GM21360 (cell line): ENCODE results near the gene MS4A14.
A peak's percentile ranks its signal among the peaks of the same experiment; 100 is the strongest.
"Not testable (repeated sequence)": the region's sequence is repeated elsewhere in the genome, so short reads cannot be mapped to it uniquely, and the experiment has no call there.

Experiments
- ATAC-seq: cut with Tn5 transposase; IDR thresholded peaks from one replicate; pipeline ENCODE4 v1.9.1; 2021; ENCODE audit warnings: mild to moderate bottlenecking, moderate library complexity; ENCODE audit not compliant: unreplicated experiment

Gene MS4A14, protein sequence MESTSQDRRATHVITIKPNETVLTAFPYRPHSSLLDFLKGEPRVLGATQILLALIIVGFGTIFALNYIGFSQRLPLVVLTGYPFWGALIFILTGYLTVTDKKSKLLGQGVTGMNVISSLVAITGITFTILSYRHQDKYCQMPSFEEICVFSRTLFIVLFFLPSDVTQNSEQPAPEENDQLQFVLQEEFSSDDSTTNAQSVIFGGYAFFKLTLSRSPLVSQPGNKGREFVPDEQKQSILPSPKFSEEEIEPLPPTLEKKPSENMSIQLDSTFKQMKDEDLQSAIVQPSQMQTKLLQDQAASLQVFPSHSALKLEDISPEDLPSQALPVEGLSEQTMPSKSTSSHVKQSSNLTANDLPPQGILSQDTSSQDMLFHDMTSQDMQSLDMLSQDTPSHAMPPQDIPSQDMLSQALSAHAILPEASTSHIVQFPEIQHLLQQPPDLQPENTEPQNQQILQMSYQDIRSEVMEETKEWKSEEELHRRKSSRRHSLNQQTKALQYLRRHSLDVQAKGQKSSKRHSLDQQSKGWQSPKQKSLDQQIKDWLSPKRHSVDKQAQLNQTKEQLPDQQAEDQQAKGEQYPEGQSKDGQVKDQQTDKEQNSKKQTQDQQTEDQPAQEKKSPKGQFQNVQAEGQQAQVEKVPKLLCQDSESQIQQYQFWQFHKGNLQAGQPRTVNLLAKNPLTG

DNA sequence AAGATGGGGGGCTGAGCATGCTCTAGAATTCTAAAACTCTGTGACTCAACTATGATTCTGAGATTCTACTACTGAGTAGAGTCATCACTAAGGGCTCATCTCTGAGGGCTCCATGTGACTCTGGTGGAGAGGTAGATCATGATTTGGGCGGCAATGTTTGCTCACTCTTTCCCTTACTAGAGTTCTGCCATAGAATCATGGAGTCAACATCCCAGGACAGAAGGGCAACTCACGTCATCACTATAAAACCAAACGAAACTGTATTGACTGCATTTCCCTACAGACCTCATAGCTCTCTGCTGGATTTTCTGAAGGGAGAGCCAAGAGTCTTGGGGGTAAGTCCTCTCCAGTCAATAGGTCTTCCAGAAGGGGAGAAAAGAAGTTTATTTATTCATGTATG, at the start of gene MS4A14:
Gene MS4A14 (plus strand): TSS at position 78 of the 400 bp plus-strand sequence. CDS start 120 bp downstream, at position 198.
- no peak for ATAC-seq

DNA sequence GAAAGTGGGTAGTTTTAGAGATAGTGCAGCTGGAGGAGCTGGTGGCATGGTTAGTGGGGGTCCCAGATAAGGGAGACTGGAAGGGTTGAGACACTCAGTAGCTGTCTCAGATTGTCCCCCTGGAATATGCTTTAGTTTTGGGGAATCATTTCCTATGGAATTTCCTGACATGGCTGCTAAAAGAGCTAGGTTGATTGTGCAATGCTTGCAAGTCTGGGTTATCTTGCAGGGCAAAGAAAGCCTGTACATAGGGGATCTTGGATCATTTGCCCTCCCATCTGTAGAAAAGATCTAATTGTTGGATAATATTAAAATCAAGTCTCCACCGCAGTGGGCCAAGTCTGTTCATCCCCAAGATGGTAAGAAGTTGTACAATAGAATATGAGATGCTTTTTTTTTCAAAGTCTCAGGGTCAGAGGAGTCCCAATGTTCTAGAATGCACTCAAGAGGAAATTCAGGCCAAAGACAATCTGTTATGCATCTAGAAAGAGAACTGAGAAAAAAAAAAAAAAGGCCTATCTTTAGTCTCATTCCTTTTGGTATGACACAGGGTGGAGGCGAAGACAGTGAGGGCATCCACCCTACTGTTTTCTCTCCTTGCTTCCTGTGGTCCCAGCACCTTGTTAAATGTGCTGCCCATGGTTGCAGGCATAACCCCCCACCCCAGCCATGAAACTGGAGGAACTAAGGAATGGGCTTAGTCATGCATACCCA, 49.0 kb upstream of the MS4A14 start:
- peak; percentile 68 for ATAC-seq

DNA sequence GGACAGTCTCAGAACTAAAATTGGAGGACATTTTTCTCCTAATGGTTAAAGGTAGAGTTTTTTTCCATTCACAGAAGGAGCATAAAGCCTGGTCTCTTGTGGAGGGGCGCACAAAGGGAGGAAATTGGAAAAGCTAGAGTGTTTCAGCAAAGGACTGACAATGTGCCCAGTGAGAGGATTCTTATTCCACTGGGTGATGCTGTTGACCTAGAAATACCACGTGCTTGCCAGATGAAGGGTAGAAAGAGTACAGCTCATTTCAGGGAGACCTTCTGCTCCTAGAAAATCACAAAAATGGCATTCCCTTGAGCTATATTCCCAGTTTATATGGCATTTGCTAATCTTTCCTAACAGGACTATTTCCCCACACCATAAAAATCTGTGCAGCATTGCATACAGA, 48.1 kb upstream of the MS4A14 start:
- no peak for ATAC-seq

DNA sequence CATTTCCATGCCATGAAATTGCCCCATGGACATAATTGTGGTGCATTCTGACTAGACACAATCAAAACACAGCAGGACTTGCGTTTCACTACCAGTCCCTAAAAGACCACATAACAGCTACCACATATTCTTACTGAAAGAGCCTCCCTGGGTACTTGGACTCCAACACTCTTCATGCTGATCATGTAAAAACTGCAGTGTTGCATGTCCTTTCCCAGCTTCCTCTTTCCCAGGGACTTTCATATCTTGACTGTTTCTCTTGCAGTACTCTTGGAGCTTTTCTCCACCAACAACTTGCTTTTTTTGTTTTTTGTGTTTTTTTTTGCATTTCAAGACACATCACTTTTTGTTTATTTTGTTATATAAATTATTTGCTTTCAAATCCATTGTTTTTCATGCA, 46.3 kb upstream of the MS4A14 start:
- no peak for ATAC-seq

DNA sequence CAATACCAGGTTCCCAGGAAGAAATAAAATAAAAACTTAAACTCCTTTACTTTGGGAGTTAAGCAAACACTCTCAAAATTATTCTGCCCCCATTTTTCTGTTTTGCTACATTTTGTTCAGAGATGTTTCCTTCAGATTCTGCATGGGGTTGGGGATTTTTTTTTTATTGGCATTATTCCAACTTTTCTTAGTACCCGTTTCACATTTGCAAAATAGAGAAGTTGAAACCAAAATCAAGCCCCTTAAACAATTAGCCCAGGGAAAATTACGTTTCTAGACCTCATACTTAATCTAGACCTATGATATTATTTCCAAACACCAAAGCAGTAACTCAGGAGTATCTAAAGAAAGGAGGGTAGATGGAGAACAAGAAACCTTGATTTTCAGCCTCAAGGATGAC, 38.5 kb upstream of the MS4A14 start:
- ATAC-seq = no peak

DNA sequence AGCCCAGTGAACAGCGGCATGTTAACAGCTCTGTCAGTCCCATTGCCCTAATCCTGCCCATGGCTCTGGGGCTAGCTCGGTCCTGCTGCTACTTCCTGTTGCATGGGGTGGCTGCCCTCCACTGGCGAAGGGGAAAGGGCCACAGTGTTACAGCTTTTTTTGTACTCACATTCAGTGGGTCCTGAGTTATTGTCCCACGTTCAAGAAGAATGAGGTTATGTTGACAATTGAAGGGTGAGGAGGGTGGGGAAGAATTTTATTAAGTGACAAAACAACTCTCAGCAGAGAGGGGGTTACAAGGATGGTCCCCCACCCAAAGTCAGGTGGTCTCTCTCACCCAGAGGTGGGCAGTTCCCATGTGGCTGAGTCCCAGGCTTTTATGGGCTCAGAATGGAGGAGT, 35.6 kb upstream of the MS4A14 start:
- no peak for ATAC-seq

DNA sequence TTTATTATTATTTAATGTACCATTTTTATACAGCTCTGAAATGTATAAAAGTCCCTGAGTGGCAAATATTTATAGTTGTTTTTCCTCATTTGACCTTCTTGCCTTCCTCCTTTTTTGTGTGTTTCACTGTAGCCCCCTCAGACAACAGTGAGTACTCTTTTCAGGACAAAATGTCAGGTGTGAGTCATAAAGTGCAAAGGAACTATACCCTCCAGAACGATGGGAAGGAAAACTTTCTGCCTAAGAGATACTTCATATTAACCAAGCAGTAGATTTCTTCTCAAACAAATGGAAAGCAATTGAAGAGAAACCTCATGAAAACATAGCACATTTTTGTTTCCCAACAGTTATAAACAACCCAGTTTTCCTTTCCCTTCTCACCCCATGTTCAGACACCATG, 34.0 kb upstream of the MS4A14 start:
- no peak for ATAC-seq

DNA sequence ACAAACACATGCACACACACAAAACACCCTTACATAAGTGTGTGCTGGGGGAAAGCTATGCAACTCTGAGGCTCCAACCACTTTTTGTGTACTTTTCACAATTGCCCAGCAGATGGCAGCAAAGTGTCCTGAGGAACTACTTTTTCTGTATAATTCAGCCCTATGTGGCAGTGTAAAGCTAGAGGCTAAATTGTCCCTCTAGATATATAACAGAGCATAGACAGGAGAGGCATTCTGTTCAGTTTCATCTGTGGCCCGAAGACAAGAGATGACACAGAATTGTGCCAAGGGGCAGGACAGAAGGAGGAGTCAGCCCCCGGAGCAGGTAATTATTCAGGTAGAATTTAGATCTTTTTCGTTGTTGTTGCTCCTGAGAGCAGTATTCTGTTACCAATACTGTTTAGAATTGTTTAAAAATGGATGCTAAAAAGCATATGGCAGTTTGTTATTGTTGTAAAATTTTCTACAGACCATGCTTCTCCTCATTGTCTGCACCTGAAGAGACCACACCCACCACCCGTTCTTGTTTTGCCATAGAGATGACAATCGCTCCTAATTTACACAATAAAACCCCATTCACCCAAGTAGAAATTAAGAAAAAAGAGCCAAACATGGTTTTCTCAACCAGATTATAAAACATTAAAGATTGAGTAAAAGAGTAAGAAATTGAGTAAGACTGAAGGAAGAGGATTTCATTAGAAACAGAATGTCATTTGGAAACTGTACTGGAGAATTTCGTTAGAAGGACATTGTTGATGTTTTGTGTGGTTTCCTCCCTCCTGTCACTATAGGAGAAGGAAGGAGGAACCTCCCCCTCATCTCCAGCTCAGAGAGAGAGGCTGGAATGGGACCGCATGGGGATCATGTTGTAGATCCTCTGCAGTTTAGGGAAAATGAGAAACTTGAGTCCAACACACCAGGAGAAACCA, 32.5 kb upstream of the MS4A14 start:
- ATAC-seq = peak; percentile 48

DNA sequence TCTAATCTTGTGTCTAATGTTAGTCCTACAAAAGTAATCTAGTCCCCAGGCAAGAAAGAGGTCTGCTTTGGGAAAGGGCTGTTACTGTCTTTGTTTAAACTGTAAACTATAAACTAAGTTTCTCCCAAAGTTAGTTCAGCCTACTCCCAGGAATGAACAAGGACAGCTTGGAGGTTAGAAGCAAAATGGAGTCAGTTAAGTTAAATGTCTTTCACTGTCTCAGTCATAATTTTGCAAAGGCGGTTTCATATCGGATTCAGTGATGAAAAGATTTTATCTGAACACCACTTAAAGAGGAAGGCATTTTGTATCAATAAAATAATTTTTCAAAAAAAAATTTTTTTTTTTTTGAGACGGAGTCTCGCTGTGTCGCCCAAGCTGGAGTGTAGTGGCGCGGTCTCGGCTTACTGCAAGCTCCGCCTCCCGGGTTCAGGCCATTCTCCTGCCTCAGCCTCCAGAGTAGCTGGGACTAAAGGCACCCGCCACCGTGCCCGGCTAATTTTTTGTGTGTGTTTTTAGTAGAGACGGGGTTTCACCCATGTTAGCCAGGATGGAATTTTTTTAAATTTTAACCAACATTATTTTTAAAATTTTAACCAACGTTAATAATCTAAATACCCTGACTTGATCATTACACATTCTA, 29.9 kb upstream of the MS4A14 start:
- ATAC-seq = not testable (repeated sequence)

DNA sequence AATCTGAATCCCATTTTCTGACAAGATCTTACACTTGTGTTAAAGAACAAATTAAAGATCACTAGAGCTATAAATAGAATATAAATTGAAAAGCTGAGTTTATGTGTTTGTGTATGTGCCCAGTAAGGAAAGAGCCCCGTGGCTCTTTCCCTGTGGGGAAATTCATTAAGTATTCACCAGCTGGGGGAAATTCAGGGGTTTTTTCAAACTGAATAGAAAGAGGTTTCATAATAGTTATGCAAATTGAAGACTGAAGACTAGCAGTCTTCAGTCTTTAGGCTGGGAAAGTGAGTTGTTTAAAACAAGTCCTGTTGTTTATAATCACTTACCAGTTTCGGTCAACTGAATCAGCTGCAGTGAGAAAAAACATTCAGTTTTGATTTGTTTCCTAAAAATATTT, 29.2 kb upstream of the MS4A14 start:
- peak; percentile 64 for ATAC-seq

DNA sequence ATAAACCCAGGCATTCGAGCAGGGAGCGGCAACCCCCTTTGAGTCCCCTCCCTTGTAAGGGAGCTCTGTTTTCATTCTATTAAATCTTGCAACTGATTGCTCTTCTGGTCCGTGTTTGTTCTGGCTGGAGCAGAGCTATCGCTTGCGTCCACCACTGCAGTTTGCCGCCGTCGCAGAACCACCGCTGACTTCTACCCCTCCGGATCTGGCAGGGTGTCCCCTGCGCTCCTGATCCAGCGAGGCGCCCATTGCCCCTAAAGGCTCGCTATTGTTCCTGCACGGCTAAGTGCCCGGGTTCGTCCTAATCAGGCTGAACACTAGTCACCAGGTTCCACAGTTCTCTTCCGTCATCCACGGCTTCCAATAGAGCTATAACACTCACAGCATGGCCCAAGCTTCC, 28.4 kb upstream of the MS4A14 start:
- no peak for ATAC-seq

DNA sequence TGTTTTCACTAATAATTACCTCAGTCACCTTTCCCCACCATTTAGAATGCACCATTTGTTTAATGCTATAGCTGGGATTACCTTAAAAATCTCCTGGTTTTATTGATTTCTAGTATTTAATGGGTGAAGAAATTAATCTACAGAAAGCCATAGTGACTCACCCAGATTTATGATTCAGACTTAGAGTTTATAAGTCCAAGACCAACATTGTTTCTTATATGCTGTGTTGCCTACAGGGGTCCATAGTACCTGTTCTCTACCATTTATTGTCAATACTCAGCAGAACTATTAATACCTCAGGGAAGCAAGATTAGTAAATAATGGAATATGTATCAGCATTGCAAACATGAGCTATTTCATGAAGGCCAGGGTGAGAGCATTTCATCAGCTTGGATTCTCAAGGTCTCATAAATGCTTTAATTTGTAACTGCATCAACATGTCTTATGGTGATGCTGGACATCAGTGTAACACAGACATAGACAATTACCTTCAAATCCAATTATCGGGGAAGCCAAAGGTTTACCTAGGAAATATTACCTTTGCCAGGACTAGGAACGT, 25.9 kb upstream of the MS4A14 start:
- no peak for ATAC-seq

DNA sequence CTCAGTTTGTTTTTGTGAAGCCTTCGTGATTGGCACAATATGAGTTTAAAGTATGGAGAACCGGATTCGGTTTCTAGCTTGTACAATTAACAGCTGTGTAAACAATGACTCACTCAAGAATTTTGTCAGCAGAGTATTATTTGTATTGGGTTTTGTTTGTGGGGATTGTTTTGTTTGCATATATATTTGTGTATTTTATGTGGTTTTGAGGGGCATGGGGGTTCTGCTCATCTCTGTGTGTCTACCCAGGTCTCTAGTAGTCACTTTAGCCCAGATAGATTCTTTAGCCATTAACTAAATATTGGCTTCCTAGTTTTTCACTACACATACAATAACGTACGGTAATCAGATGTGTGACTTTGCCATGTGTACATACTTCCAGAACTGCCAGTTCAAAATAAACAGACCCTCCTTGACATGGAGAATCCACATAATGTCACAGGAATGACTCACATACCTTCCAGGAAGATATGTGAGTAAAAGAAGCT, 25.4 kb upstream of the MS4A14 start:
- ATAC-seq = no peak

DNA sequence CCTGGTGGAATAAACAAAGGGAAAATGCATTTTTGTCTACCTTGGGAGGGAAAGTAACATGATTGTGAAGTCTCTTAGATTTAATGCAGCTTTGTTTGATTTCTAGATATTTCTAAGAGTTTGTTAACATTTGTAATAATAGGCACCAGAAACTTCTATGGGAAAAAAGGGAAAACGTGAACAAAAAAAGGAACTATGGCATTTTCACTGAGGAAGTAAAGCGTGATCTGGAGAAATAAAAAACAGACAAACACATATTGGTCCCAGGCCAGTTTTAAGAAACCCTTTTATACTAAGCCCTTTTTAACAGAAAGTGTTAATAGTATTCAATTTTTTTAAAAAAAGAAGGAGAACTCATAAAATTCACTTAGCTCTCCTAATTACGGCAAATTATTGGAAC, 24.9 kb upstream of the MS4A14 start:
- ATAC-seq = no peak

DNA sequence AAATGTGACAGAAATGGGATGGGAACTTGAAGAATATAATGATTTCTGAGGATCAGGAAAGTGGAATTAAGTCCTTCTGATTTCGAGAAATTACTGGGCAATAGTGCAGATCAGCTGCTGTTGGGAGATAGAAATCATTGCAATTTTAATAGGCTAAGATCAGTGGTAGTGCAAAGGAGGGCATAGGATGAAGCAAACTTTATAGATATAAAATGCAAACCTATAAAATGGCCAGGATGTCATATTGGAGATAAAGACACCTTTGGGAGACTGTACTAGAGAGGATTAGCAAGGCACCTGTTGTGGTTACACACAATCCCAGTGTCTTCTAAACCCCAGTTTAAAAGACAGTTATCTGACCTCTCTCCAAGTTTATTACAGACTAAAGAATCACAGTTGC, 24.4 kb upstream of the MS4A14 start:
- no peak for ATAC-seq

DNA sequence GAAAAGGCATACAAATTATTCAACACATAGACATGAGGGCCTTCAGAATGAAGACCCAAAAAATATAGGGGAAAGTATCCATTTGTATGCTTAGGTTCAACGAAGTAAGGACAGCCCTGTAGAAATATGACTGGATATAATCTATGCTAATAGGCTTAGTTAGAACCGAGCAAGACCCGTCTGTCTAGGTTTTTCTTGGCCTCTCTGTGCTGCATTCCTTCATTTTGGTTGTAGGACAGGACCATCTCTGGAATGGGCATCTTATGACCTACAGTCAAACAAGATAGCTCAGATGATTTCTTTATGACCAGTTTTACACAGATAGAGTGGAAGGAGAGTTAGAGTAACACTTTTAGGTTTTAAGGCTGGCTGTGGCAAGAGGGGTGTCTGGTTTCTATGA, 23.5 kb upstream of the MS4A14 start:
- no peak for ATAC-seq

DNA sequence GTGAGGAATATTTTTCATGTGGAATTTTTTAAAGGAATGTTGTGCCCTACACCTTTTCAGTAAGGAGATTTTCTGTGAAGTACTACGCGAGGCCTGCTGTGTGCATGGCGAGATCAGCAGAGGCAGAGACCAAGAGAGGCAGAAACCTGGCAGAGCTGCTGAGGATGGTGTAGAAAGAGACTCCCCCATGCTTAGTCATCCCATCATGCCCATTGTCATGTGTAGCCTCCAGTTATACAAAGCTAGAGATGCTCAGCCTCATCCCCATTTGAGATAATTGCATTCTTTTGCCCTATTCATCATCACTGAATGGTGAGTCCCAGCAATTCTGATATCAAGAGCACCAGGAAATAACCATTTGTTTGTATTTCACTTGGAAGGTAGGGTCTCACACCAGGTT, 20.9 kb upstream of the MS4A14 start:
- ATAC-seq = no peak

DNA sequence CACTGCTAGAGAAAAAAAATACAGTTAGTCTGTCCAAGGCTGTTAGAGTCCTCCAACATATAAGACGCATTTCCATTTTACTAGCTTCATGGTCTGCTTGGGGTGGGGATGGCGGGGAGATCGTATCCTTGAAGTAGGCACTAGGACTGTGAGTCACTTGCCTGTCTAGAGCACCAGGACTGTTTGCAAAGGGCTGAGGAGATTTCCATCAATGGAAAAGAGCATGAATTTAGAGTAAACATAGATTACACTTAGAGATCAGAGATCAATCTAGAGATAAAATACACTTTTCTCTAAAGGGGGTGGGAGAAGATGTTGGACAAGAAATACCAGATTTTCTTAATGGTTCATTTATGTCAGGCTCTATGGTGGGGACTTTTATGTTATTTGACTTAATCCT, 19.7 kb upstream of the MS4A14 start:
- no peak for ATAC-seq

DNA sequence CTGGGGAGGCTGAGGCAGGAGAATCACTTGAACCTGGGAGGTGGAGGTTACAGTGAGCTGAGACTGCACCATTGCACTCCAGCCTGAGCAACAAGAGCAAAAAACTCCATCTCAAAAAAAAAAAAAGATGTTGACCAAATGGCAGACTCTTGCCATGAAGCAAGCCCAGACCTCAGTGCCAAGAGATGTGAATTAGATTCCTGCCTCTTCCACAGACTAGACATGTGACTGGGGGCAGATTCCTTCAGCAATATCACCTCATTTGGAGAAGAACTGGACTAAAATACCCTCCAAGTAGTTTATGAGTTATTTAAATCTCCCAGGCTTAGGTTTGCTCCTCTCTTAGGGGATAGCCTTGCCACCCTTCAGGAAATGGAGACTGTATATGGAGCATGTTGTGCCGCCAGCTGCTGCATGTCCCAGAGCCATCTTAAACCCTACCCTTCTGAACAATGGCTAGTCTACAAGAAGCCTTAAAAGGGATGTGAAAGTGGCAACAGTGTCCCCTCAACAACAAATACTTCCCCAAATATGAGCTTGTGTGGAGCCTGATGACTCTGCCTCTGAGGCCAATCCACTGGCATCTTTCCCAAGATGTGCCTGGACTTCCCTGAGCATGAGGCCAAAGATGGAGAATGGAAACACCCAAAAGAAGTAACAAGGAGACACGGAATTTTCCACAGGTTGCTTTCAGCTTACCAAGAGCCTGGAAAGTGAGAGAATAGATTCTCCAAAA, 18.7 kb upstream of the MS4A14 start:
- peak; percentile 52 for ATAC-seq
